ENCODE measurements around the gene RNASE8. TPM values are rescaled to one million over a fixed set of nuclear protein-coding genes. Genes with fewer than 3 reads are reported as not detected.

RNASE8 gene
- total and polyA plus RNA-seq, 2 of the 8 experiments (the other 6 are each of a cell fraction or from before 2014, with no cell fraction given) = not detected

DNA sequence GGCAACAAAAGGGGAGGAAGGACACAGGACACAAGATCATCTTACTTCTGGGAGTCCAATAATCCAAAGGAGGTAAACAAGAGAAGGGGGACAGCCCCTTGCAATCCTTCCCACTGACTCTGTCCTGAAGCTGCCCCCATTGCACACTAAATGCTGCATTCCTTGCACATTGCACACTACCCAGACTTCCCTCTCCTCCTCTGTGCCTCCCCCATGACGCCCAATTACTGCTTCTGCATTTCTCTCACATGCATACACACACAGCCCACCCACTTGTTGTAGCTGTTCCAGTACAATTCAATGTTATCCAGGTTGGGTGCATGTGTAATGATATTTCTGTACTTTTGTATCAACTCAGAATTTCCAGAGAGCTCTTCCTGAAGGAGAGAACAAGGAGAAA, 38.3 kb upstream of the RNASE8 start (continued):
- TF ChIP-seq KDM4A (IDR thresholded peaks at IDR 0.05; ENCODE audit: low read depth, low read length, severe bottlenecking) = no peak
- no peak for TF ChIP-seq SIRT6 (IDR thresholded peaks at IDR 0.05; ENCODE audit: low read length)
- TF ChIP-seq KDM1A (IDR thresholded peaks at IDR 0.05; ENCODE audit: borderline replicate concordance, low read length) = no peak
- no peak for TF ChIP-seq CTBP2 (IDR thresholded peaks at IDR 0.05; ENCODE audit: borderline replicate concordance, insufficient read depth, insufficient read length, low read length)
